Ectodermal cell (in vitro differentiated cells): ENCODE measurements around the gene PPL.
A peak's percentile ranks its signal among the peaks of the same experiment; 100 is the strongest.

Source experiments
- H3K27ac ChIP-seq: 2 replicates; pipeline ENCODE4 v1.7.0; 2013; ENCODE audit warnings: mild to moderate bottlenecking, low read depth, low read length; ENCODE audit not compliant: insufficient read depth, poor library complexity, severe bottlenecking
- H3K27me3 ChIP-seq: 2 replicates; pipeline ENCODE4 v1.7.0; 2013; ENCODE audit warnings: mild to moderate bottlenecking, low read length; ENCODE audit not compliant: insufficient read depth, control insufficient read depth, poor library complexity, severe bottlenecking
- H3K36me3 ChIP-seq: one replicate; pipeline ENCODE4 v1.7.0; 2013; ENCODE audit warnings: low read length; ENCODE audit not compliant: control insufficient read depth, insufficient read depth
- H3K4me1 ChIP-seq: one replicate; pipeline ENCODE4 v1.7.0; 2013; ENCODE audit warnings: low read length; ENCODE audit not compliant: control insufficient read depth, insufficient read depth
- H3K4me3 ChIP-seq: 2 replicates; pipeline ENCODE4 v1.7.0; 2013; ENCODE audit warnings: low read depth, low read length, control low read depth; ENCODE audit not compliant: insufficient read depth
- H3K9me3 ChIP-seq: 2 replicates; pipeline ENCODE4 v1.7.0; 2013; ENCODE audit warnings: mild to moderate bottlenecking, low read length, moderate library complexity; ENCODE audit not compliant: control insufficient read depth
- WGBS, 2 experiments: methylation state at CpG; one replicate each; pipeline ENCODE4 v1.1.7; 2013; ENCODE audit warnings: missing lambda C conversion rate in 2 of 2; 5-methylcytosine and 5-hydroxymethylcytosine counted together

PPL gene

DNA sequence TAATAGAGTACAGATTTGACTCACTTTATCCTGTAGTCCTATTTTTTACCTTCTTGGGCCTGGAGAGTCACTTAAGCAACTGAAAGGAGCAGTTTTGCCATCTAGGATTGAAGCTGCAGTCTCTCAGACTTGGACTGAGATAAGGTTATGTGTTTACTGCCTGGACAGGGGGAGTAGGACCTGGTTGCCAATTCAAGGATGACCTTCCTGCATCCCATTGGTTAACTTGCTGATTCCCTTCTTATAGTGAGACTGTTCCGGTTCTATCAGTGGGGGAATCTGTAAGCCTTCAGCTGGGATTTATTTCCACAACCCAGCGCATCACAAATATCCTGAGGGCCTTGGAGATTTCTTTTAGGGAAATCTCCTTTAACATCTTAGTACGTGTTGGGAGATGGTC, 86.7 kb downstream of the PPL start:
- Histone ChIP-seq H3K4me3 (no peak overlapping the region), H3K27ac (no peak overlapping the region), H3K4me1 (peaks cover 13% of the 10 kb centered on the region), H3K27me3 (no peaks in the 10 kb centered on the region), H3K36me3 (peaks cover 11% of the 10 kb centered on the region), H3K9me3 (no peaks in the 10 kb centered on the region)
- 88 to 91% methylated on average over 3 of the region's 3 CpGs for WGBS, 2 experiments

DNA sequence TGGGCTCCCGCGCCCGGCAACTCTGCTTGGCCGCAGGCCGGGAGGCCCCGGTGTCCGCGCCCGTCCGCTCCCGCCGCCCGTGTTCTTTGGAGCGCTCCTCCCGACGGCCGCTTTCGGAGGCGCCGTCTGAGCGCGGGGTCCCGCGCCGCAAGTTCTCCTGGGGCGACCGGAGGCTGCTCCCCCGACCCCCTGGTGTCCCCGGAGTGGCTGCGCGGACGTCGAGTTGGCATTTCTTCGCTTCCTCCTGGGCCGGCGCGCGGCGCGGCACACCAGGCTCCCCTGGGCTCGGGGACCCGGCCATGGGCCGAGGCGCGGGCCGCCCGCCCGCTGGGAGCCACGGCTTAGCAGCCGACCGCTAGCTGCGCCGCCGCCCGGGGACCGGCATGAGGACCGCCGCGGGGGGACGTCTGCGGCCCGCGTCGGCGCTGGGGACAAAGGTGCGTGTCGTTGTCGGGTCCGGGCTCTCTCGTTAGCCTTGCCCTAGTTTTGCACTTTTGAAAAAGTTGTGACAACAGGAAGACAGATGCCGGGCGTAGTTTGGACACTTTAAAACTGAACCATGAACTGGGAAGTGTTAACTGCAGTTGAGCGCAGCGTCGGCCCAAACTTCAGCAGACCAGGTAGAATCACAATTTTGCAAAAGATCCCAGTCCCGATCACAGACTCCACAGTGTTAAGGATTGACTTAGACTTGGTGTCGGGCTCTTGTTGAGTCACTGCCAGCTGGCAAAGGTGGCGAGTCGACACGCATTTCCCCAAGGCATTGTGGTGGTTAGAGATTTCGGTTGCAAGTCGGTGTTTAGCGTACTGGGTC, 89.0 kb downstream of the PPL start:
- no peaks in the 10 kb centered on the region for H3K9me3 ChIP-seq
- WGBS, 2 experiments = 1% methylated on average over 83 of the region's 83 CpGs
- H3K27ac ChIP-seq = peak overlapping the region; percentile 85
- H3K4me1 ChIP-seq = peaks cover 13% of the 10 kb centered on the region
- peak overlapping the region; percentile 95 for H3K4me3 ChIP-seq
- H3K27me3 ChIP-seq = no peaks in the 10 kb centered on the region
- H3K36me3 ChIP-seq = peaks cover 17% of the 10 kb centered on the region

DNA sequence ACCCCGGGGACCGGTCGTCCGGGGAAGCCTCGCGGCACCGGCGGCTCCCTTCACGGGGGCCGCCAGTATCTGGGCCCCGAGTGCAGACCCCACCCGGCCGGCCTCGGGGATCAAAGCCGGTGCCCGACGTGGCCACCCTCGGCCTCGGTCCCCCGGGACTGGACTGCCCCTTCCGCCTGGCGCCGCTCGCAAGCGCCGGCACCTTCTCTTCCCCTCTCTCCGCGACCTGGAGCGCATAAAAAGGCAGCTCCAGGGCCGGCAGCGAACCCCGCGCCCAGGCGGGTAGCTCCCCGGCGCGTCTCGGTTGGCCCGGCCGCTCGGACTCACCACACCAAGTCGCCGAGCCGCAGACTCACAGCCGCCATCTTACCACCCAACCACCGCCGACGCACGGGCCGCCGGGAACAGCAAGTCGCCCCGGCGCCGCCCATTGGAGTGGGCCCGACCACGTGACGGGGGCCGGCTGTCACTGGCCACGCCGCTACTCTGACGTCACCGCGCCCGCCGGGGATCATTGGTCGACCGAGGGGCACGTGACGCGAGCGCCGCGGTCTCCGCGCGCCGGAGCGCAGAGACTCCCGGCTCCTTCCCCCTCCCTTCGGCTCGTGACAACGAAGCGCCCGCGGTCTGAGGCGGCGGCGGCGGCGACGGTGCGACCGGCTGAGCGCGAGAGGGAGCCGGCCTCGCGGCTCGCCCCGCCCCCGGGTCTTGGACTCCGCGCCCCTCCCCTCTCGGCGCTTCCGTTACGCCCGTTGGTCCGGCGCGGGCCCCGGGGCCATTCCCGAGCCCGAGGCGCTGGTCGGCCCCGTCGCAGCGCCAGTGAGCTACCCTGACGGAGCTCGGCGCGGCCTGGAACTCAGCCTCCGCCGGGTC, 89.8 kb downstream of the PPL start, which contains the start of the genes GLYR1 and UBN1:
TSS of gene GLYR1 (minus strand) at position 388 of the 873 bp plus-strand sequence. CDS start at position 365, 23 bp downstream.
TSS of gene UBN1 (plus strand) at position 581 of the 873 bp plus-strand sequence. CDS start 5,437 bp downstream, outside the sequence.
- Histone ChIP-seq H3K27me3 (no peaks in the 10 kb centered on the region), H3K4me1 (peaks cover 13% of the 10 kb centered on the region), H3K27ac (peak within 1 kb of the TSS; percentile 85), H3K36me3 (peaks cover 21% of the 10 kb centered on the region), H3K4me3 (peak within 1 kb of the TSS; percentile 95), H3K9me3 (no peaks in the 10 kb centered on the region)
- 0% methylated on average over 126 of the region's 126 CpGs for WGBS, 2 experiments

DNA sequence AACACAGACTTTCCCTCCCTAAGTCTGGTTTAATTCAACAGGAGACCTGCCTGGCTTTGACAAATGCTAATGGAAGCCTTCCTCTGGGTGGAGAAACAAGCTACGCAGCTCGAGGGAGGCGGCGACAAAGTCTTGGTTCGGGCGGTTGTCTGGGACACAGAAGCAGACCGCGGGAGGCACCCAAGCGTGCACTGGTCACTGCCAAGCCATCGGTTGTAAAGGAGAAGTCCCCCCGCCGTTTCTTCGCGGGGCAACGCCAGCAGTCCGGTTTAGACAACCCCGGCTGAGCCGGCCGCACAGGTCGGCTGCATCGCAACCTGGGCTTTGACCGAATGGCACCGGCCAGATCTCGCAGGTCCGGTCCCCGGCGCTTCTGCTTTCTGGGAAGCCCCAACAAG, 90.4 kb downstream of the PPL start:
- 1% methylated on average over 27 of the region's 27 CpGs for WGBS, 2 experiments
- peak overlapping the region; percentile 95 for H3K4me3 ChIP-seq
- peak overlapping the region; percentile 75 for H3K27ac ChIP-seq

DNA sequence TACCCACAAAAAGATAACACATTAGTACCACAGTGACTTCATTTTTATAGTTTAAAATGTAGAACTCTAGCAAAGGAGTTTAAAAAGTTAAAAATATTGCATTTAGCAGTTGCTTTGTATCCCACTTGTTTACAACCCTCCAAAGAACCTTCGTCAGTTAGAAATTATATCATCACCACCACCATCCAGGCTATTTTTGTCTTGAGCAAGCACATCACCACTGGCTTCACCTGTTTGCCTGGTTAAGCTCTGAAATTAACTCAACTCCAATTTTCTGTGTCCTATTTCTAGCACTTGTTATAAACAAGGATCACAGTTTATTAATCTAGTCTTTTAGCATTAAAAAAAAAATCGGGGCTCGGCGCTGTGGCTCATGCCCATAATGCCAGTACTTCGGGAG, 96.0 kb downstream of the PPL start:
- H3K4me1 ChIP-seq = peaks cover 4% of the 10 kb centered on the region
- H3K36me3 ChIP-seq = peaks cover 49% of the 10 kb centered on the region
- H3K4me3 ChIP-seq = no peak overlapping the region
- no peaks in the 10 kb centered on the region for H3K9me3 ChIP-seq
- H3K27ac ChIP-seq = no peak overlapping the region
- H3K27me3 ChIP-seq = no peaks in the 10 kb centered on the region
- 74 to 78% methylated on average over 5 of the region's 5 CpGs for WGBS, 2 experiments

More for the DNA sequence above, 90.4 kb downstream of the PPL start:
- Histone ChIP-seq H3K27me3 (no peaks in the 10 kb centered on the region), H3K9me3 (no peaks in the 10 kb centered on the region), H3K4me1 (peaks cover 13% of the 10 kb centered on the region), H3K36me3 (peaks cover 28% of the 10 kb centered on the region)

DNA sequence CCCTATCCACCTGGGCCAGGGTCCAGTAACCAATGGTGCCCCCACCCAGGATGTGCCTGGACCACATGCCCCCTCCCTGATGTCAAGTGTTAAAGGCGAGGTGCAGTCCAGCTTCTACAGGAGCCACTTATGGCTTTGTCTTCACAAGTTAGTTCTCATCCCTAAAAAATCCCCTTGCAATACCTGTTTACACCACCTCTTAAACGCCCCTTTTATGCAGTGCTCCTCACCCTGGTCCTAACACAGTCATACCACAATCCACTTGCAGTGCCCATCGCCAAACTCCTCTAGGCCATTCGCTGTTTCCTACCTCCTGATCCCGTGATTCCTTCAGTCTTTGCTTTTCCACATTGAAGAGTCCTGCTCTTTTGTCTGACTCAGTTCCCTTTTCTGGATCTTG, 97.0 kb downstream of the PPL start:
- Histone ChIP-seq H3K27ac (no peak overlapping the region), H3K27me3 (no peaks in the 10 kb centered on the region), H3K4me1 (no peaks in the 10 kb centered on the region), H3K9me3 (no peaks in the 10 kb centered on the region), H3K4me3 (no peak overlapping the region), H3K36me3 (peaks cover 47% of the 10 kb centered on the region)
- 93 to 95% methylated on average over 5 of the region's 5 CpGs for WGBS, 2 experiments

DNA sequence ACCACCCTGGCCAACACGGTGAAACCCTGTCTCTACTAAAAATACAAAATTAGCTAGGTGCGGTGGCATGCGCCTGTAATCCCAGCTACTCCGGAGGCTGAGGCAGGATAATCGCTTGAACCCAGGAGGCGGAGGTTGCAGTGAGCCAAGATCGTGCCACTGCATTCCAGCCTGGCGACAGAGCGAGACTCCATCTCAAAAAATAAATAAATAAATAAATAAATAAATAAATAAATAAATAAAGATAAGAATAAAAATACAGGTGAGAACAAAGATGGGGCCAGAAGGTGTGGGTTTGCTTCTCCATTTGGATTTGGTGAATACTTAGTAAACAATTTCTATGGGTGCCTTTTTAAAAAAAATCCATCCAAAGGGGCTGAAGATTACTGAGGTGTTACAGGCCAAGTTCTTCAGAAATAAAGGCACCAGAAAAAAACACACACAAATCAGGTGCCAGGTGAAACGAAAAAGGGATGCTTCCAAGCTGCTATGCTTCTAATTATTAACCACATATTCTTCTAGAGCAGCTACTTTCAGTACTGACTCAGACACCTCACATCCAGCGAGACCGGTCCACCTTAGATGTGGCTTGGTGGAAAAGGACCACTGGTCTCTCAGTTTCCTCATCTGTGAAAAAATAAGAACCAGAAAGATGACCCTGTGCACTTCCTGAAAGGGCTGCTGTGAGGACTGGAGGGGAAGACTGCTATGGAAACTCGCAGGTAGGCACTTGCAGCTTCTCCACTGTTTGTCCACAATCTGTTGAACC, 99.0 kb downstream of the PPL start:
- no peaks in the 10 kb centered on the region for H3K27me3 ChIP-seq
- H3K4me1 ChIP-seq = no peaks in the 10 kb centered on the region
- H3K36me3 ChIP-seq = peaks cover 34% of the 10 kb centered on the region
- H3K27ac ChIP-seq = no peak overlapping the region
- H3K9me3 ChIP-seq = no peaks in the 10 kb centered on the region
- WGBS, 2 experiments = 93 to 95% methylated on average over 11 of the region's 13 CpGs
- no peak overlapping the region for H3K4me3 ChIP-seq

DNA sequence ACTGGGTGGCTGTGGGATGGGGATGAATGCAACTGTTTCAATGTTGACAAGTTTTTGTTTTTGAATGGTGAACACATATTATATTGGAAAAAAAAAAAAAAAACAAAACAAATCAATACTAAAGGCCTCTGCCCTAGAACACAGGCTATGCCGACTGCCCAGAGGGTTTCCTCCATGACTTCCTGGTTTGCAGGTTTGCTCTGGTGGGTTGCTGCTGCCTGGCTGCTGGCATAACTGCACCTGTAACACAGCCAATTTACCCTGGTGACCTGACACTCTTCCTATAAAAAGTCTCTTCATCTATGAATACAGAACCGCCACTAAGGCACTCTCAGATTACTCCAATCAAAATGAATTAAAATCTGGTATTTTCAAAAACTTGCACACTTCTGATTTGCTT, 100.2 kb downstream of the PPL start:
- Histone ChIP-seq H3K9me3 (no peaks in the 10 kb centered on the region), H3K36me3 (peaks cover 27% of the 10 kb centered on the region), H3K27ac (no peak overlapping the region), H3K27me3 (no peaks in the 10 kb centered on the region), H3K4me3 (no peak overlapping the region), H3K4me1 (no peaks in the 10 kb centered on the region)
- 87 to 96% methylated on average over 2 of the region's 2 CpGs for WGBS, 2 experiments

DNA sequence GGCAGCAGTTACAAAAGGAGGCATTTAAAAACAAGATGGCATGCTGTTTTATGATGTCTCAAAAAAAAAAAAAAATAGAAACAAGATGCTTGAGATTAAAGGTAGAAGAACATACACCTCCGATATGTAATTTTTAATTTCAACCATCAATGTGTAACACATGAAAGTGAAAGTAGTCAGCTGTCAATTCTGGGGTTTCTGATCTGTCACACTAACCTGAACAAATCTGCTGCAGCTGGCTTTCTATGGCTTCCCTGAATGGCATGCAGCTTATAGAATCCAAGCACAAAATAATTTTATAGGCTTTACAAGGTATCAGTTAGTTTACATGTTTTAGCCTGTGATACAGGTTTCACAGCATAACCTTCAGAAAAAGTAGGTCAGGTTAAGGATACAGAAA, 103.4 kb downstream of the PPL start:
- Histone ChIP-seq H3K9me3 (no peaks in the 10 kb centered on the region), H3K4me3 (no peak overlapping the region), H3K27me3 (no peaks in the 10 kb centered on the region), H3K36me3 (peaks cover 30% of the 10 kb centered on the region), H3K4me1 (no peaks in the 10 kb centered on the region), H3K27ac (no peak overlapping the region)
- 86 to 100% methylated on average over 1 of the region's 1 CpG for WGBS, 2 experiments
